ENCODE measurements around the gene CDKN2B. TPM values are rescaled to one million over a fixed set of nuclear protein-coding genes. Genes with fewer than 3 reads are reported as not detected.

CDKN2B gene
- total and polyA plus RNA-seq, 2 of the 4 experiments (the other 2 are of a cell fraction) = 3.6 to 8.2 TPM

DNA sequence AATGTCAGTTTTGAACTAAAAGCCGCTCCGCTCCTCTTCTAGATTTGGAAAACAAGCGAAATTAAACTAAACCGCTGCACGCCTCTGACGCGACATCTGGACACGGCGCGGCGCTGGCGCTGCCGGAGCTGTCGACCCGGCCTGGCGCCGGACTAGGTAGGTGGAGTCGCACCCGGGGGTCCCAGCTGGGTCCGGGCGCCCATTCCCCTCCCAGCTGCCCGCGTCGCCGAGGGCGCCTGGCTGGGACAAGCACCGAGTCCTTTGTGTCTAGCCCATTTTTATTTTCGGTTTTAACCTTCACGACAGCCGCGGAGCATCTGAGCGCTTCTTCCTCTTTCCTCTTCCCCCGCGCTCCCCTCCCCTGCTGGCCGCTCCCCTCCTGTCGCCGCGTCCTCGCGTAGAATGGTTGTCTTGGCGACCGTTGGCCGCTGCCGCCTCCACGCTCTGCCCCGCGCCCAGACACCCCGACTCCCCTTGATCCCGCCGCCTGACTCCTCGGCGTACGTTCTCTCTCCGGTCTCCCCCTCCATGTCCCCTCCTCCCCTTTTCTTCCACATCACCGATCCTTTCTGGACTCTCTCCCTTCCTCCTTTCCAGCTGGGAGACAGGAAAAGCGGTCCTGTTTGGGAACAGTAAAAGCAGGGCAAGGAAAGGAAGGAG, 14.0 kb downstream of the CDKN2B start:
- no TSS peak for BruUV-seq (replicated peaks)
- in situ Hi-C loops (cut with MboI; ENCODE audit: low sequenced_read_pairs) = loop anchor here (10.0 to 25.0 kb wide), 2 partner anchors 240 to 408 kb away; no protein-coding TSS in a partner anchor

More for the DNA sequence above, 14.0 kb downstream of the CDKN2B start:
- TF ChIP-seq RFX5 (IDR thresholded peaks at IDR 0.05; ENCODE audit: low read depth, low read length) = no peak
- TF ChIP-seq BHLHE40 (IDR thresholded peaks at IDR 0.05; ENCODE audit: low read depth, low read length) = no peak
- peak; percentile 83; the same call in 1 of the 2 replicates for TF ChIP-seq MAZ (IDR thresholded peaks at IDR 0.05; ENCODE audit: borderline replicate concordance, low read depth, low read length)
- TF ChIP-seq, protein P1, sequence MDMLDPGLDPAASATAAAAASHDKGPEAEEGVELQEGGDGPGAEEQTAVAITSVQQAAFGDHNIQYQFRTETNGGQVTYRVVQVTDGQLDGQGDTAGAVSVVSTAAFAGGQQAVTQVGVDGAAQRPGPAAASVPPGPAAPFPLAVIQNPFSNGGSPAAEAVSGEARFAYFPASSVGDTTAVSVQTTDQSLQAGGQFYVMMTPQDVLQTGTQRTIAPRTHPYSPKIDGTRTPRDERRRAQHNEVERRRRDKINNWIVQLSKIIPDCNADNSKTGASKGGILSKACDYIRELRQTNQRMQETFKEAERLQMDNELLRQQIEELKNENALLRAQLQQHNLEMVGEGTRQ (IDR thresholded peaks at IDR 0.05; ENCODE audit: low read depth, low read length) = no peak
- TF ChIP-seq FOS (IDR thresholded peaks at IDR 0.05; ENCODE audit: low read depth, low read length) = no peak
- TF ChIP-seq MXI1 (IDR thresholded peaks at IDR 0.05; ENCODE audit: borderline replicate concordance, low read depth, low read length) = peak; percentile 63
- Histone ChIP-seq H2AFZ (replicated peaks; ENCODE audit: low read length, poor library complexity) (peak overlapping the region; percentile 98), H4K20me1 (ENCODE audit: insufficient read depth, low read length) (no peaks in the 10 kb centered on the region), H2BK20ac (ENCODE audit: low read depth, low read length) (peak overlapping the region; percentile 73), H3K9ac (ENCODE audit: low read depth, low read length) (peak overlapping the region; percentile 92), H4K5ac (ENCODE audit: low read depth, low read length) (peak overlapping the region; percentile 71), H3K4me3 (ENCODE audit: insufficient read depth, low read depth, low read length) (peak overlapping the region; percentile 77), H3K18ac (ENCODE audit: low read depth, low read length) (peak overlapping the region; percentile 66), H4K91ac (ENCODE audit: insufficient read depth, low read depth, low read length) (peak overlapping the region; percentile 93), H3K56ac (ENCODE audit: extremely low read depth, insufficient read depth, low read length) (peak overlapping the region; percentile 95), H3K27me3 (ENCODE audit: control insufficient read depth, insufficient read depth, low read length) (no peaks in the 10 kb centered on the region), H2BK5ac (ENCODE audit: low read depth, low read length, poor library complexity, severe bottlenecking) (peak overlapping the region; percentile 79), H3K79me1 (ENCODE audit: low read depth in 1 of 2, low read length in 2 of 2) (peaks cover 22 to 28% of the 10 kb centered on the region in 2 experiments), H3K27ac (ENCODE audit: insufficient read depth, low read length) (peak overlapping the region; percentile 90), H2BK120ac (ENCODE audit: low read depth, low read length) (peak overlapping the region; percentile 94), H2AK5ac (ENCODE audit: low read depth, low read length) (peak overlapping the region; percentile 71), H3K9me1 (ENCODE audit: insufficient read depth, low read length) (no peaks in the 10 kb centered on the region), H2BK15ac (ENCODE audit: low read depth, low read length) (peak overlapping the region; percentile 90; the same call in 2 of the 3 replicates), H3K4me2 (ENCODE audit: low read depth, low read length) (peak overlapping the region; percentile 96), H3K9me3 (ENCODE audit: control insufficient read depth, insufficient read depth, low read length) (no peaks in the 10 kb centered on the region), H3K36me3 (ENCODE audit: control insufficient read depth, insufficient read depth, low read length) (no peaks in the 10 kb centered on the region), H3K4me1 (ENCODE audit: control insufficient read depth, insufficient read depth, low read length) (peaks cover 7% of the 10 kb centered on the region), H2AK9ac (replicated peaks; ENCODE audit: low read depth, low read length, poor library complexity) (peak overlapping the region; percentile 91), H3K4ac (ENCODE audit: low read depth, low read length) (peak overlapping the region; percentile 93), H4K8ac (ENCODE audit: low read depth in 2 of 2, low read length in 2 of 2) (peak overlapping the region; percentile 68 to 88), H3K23ac (ENCODE audit: low read depth, low read length) (peak overlapping the region; percentile 88), H3K14ac (replicated peaks; ENCODE audit: low read depth, low read length) (peak overlapping the region; percentile 89)
- intact Hi-C loops (cut with micrococcal nuclease) = loop anchor here (1.0 to 10.0 kb wide), 3 partner anchors 181 to 440 kb away; no protein-coding TSS in a partner anchor
- CTCF ChIA-PET = interaction anchor here (0.9 to 1.8 kb wide), 4 partner anchors 13 to 249 kb away, joined by 3 to 10 read pairs (median 6); partner anchors contain the start of gene CDKN2B
- 0% methylated on average over 28 of the region's 56 CpGs; no CpG with 5 or more reads in 1 of the 2 experiments for WGBS, 2 experiments (ENCODE audit: extremely low coverage in 2 of 2, insufficient read length in 1 of 2)
- ATAC-seq (ENCODE audit: low read depth) = peak; percentile 71
- dilution Hi-C loops (cut with HindIII; ENCODE audit: low sequenced_read_pairs, unreplicated experiment) = no loop called here
- DNase-seq = peak; percentile 69
- POLR2A ChIA-PET (ENCODE audit: unreplicated experiment) = no interaction called here

Measured in IMR-90 (cell line).